Activated naive CD4-positive, alpha-beta T cell treated with anti-CD3 and anti-CD28 coated beads, Interleukin-2, amount 50 U/mL, for 72 hours (primary cell): ENCODE results near the gene HSPBP1. TPM values are rescaled to one million over a fixed set of nuclear protein-coding genes. Genes with fewer than 3 reads are reported as not detected.

Experiments used
- ATAC-seq, 2 donors: fragments of 150-1000 bp; cut with Tn5 transposase; 2 replicates each; pipeline ENCODE4 v1.10.0; 2021; ENCODE audit warnings: mild to moderate bottlenecking in 2 of 2, moderate library complexity in 2 of 2
- DNase-seq, 2 donors: peaks; one replicate each; pipeline ENCODE4 v3.0.0; 2021 to 2022; ENCODE audit warnings: low spot score in 2 of 2
- H3K27ac Mint-ChIP-seq, 2 donors: one replicate each; pipeline ENCODE4 v1.8.0; 2022; ENCODE audit warnings: mild to moderate bottlenecking in 2 of 2, mixed read lengths in 2 of 2
- H3K36me3 Mint-ChIP-seq, 2 donors: one replicate each; pipeline ENCODE4 v1.8.0; 2022; ENCODE audit warnings: mixed read lengths in 2 of 2
- H3K9me3 Mint-ChIP-seq, 2 donors: one replicate each; pipeline ENCODE4 v1.8.0; 2022; ENCODE audit warnings: mixed read lengths in 2 of 2
- total RNA-seq, 2 donors: library from RNA; stranded (reverse); gene quantifications; one replicate each; pipeline ENCODE4 v1.2.3, GENCODE V29; 2022

The HSPBP1 gene
- total RNA-seq, 2 donors from 2014 or later = 24.9 to 40.8 TPM

GRCh38 chr19:55309448-55309847 is 29.5 kb upstream of the HSPBP1 start:
- Mint-ChIP-seq H3K9me3 (no peaks in the 10 kb centered on the region), H3K36me3 (no peaks in the 10 kb centered on the region), H3K27ac (no peak overlapping the region)
- DNase-seq (no peak), ATAC-seq (no peak)

- no peak for ATAC-seq
- DNase-seq = no peak
- no peak overlapping the region for H3K27ac Mint-ChIP-seq
- no peaks in the 10 kb centered on the region for H3K36me3 Mint-ChIP-seq
- no peaks in the 10 kb centered on the region for H3K9me3 Mint-ChIP-seq
Measured at GRCh38 chr19:55308281-55308680, 28.4 kb upstream of the HSPBP1 start.

- Mint-ChIP-seq H3K27ac (no peak overlapping the region), H3K36me3 (no peaks in the 10 kb centered on the region), H3K9me3 (no peaks in the 10 kb centered on the region)
- no peak for DNase-seq
- ATAC-seq = no peak
Measured at GRCh38 chr19:55306712-55307111, 26.8 kb upstream of the HSPBP1 start.

- Mint-ChIP-seq H3K36me3 (no peaks in the 10 kb centered on the region), H3K27ac (peak overlapping the region in 1 of 2 donors; percentile 72), H3K9me3 (no peaks in the 10 kb centered on the region)
- ATAC-seq (no peak), DNase-seq (no peak)
Measured at GRCh38 chr19:55305983-55306562, 26.2 kb upstream of the HSPBP1 start.

GRCh38 chr19:55305491-55305890 is 25.6 kb upstream of the HSPBP1 start:
- ATAC-seq (peak in 1 of 2 donors; percentile 65), DNase-seq (peak in 1 of 2 donors; percentile 59)
- Mint-ChIP-seq H3K9me3 (no peaks in the 10 kb centered on the region), H3K27ac (no peak overlapping the region), H3K36me3 (no peaks in the 10 kb centered on the region)

- no peak for ATAC-seq
- DNase-seq = no peak
- no peak overlapping the region for H3K27ac Mint-ChIP-seq
- no peaks in the 10 kb centered on the region for H3K9me3 Mint-ChIP-seq
- no peaks in the 10 kb centered on the region for H3K36me3 Mint-ChIP-seq
Measured at GRCh38 chr19:55304980-55305379, 25.1 kb upstream of the HSPBP1 start.

GRCh38 chr19:55304279-55304978 is 24.5 kb upstream of the HSPBP1 start:
- Mint-ChIP-seq H3K27ac (no peak overlapping the region), H3K9me3 (no peaks in the 10 kb centered on the region), H3K36me3 (no peaks in the 10 kb centered on the region)
- DNase-seq = peak in 1 of 2 donors; percentile 39
- ATAC-seq = peak in 1 of 2 donors; percentile 47

GRCh38 chr19:55303477-55303876 is 23.6 kb upstream of the HSPBP1 start:
- DNase-seq (no peak), ATAC-seq (no peak)
- Mint-ChIP-seq H3K36me3 (no peaks in the 10 kb centered on the region), H3K27ac (no peak overlapping the region), H3K9me3 (no peaks in the 10 kb centered on the region)

- H3K9me3 Mint-ChIP-seq = no peaks in the 10 kb centered on the region
- no peak for ATAC-seq
- H3K36me3 Mint-ChIP-seq = no peaks in the 10 kb centered on the region
- DNase-seq = no peak
- peak overlapping the region; percentile 80 to 92 for H3K27ac Mint-ChIP-seq
Measured at GRCh38 chr19:55302318-55302703, 22.4 kb upstream of the HSPBP1 start.

- DNase-seq (peak; percentile 93 to 99), ATAC-seq (peak; percentile 92 to 94)
- Mint-ChIP-seq H3K9me3 (no peaks in the 10 kb centered on the region), H3K27ac (peak overlapping the region; percentile 80 to 92), H3K36me3 (no peaks in the 10 kb centered on the region)
Measured at GRCh38 chr19:55301459-55302317, 21.8 kb upstream of the HSPBP1 start.

GRCh38 chr19:55300886-55301458 is 21.1 kb upstream of the HSPBP1 start:
- H3K36me3 Mint-ChIP-seq = no peaks in the 10 kb centered on the region
- no peak for DNase-seq
- no peak for ATAC-seq
- no peak overlapping the region for H3K27ac Mint-ChIP-seq
- H3K9me3 Mint-ChIP-seq = no peaks in the 10 kb centered on the region

GRCh38 chr19:55299991-55300390 is 20.1 kb upstream of the HSPBP1 start:
- DNase-seq (no peak), ATAC-seq (no peak)
- H3K27ac Mint-ChIP-seq = no peak overlapping the region
- no peaks in the 10 kb centered on the region for H3K9me3 Mint-ChIP-seq
- no peaks in the 10 kb centered on the region for H3K36me3 Mint-ChIP-seq

- Mint-ChIP-seq H3K9me3 (no peaks in the 10 kb centered on the region), H3K36me3 (no peaks in the 10 kb centered on the region), H3K27ac (no peak overlapping the region)
- ATAC-seq = no peak
- DNase-seq = no peak
Measured at GRCh38 chr19:55297267-55297666, 17.4 kb upstream of the HSPBP1 start.

- no peak for DNase-seq
- ATAC-seq = no peak
- Mint-ChIP-seq H3K27ac (no peak overlapping the region), H3K9me3 (no peaks in the 10 kb centered on the region), H3K36me3 (no peaks in the 10 kb centered on the region)
Measured at GRCh38 chr19:55289117-55289796, 9.3 kb upstream of the HSPBP1 start.

GRCh38 chr19:55287361-55288079 is 7.6 kb upstream of the HSPBP1 start:
- Mint-ChIP-seq H3K9me3 (no peaks in the 10 kb centered on the region), H3K27ac (no peak overlapping the region), H3K36me3 (no peaks in the 10 kb centered on the region)
- ATAC-seq (no peak), DNase-seq (no peak)
